Measurements from ENCODE around the gene CACNA1C. TPM values are rescaled to one million over a fixed set of nuclear protein-coding genes. Genes with fewer than 3 reads are reported as not detected.

The CACNA1C gene
- total RNA-seq, 1 donor from 2014 or later = 7.3 TPM

DNA sequence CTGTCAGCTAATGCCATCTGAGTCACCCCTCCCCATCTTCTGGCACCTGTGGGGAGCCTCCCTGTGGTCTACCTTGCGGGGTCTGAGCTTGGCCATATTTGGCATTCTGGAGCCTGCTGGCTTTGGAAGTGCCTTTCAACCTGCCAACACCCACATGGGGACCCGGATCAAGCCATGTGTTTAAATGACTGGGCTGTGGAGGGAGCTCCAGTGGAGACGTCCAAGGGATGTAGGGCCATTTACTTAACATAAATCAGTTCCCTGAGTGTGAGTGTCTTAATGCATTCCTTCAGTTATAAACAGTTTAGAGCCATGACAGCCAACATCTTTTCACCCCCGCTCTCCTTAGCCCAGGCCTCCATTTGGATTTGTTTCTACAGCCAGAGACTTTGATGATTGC, 22.0 kb downstream of the CACNA1C start:
- Histone ChIP-seq H3K4me1 (ENCODE audit: control insufficient read depth in 3 of 3, insufficient read depth in 3 of 3, low read length in 3 of 3) (peaks cover 2 to 11% (median 4%) of the 10 kb centered on the region in 3 donors), H3K9me3 (ENCODE audit: control insufficient read depth in 3 of 3, low read length in 3 of 3) (peaks cover 0 to 3% (median 0%) of the 10 kb centered on the region in 3 donors), H3K27ac (ENCODE audit: low read depth, low read length) (peak overlapping the region; percentile 56), H3K4me3 (ENCODE audit: low read length in 3 of 3) (no peak overlapping the region), H3K27me3 (ENCODE audit: control insufficient read depth in 3 of 3, insufficient read depth in 3 of 3, low read length in 3 of 3) (no peaks in the 10 kb centered on the region), H3K9ac (ENCODE audit: low read depth in 1 of 3, low read length in 3 of 3) (no peak overlapping the region), H3K36me3 (ENCODE audit: control insufficient read depth in 3 of 3, insufficient read depth in 3 of 3, low read length in 3 of 3) (no peaks in the 10 kb centered on the region)

DNA sequence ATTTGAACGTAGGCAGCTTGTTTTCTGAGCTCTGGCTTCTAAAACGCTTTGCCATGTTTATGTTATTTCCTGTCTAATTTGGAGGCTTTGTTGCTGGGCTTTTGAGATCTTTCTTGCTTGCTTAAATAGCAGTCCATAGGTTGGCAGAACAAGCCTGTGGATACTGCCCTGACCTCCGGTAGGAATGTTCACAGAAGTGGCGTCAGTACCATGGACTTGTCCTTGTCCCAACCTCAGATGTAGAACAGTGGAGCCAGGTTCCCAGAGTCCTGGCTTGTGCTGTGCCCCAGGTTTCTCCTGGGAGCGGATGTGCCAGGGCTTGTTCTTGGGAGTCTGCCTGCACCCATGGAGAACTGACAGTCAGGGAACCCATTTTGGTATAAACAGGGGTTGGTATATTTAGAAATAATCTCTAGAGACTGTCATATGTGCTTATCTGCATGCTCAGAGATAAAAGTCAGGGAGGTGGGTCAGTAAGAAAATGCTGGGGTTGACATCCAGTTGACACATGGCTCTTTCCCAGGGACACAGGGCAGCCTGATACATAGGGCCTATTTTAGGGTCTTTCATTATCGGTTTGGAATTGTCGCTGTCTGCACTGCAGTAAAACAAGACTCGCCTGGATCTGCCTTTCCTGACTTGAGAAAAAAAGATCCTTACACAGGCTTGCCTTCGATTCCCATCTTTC, 22.9 kb downstream of the CACNA1C start:
- Histone ChIP-seq H3K4me1 (ENCODE audit: control insufficient read depth in 3 of 3, insufficient read depth in 3 of 3, low read length in 3 of 3) (peaks cover 2 to 11% (median 4%) of the 10 kb centered on the region in 3 donors), H3K9ac (ENCODE audit: low read depth in 1 of 3, low read length in 3 of 3) (no peak overlapping the region), H3K4me3 (ENCODE audit: low read length in 3 of 3) (no peak overlapping the region), H3K9me3 (ENCODE audit: control insufficient read depth in 3 of 3, low read length in 3 of 3) (no peaks in the 10 kb centered on the region), H3K27ac (ENCODE audit: low read depth, low read length) (peak overlapping the region; percentile 56), H3K27me3 (ENCODE audit: control insufficient read depth in 3 of 3, insufficient read depth in 3 of 3, low read length in 3 of 3) (no peaks in the 10 kb centered on the region), H3K36me3 (ENCODE audit: control insufficient read depth in 3 of 3, insufficient read depth in 3 of 3, low read length in 3 of 3) (no peaks in the 10 kb centered on the region)

DNA sequence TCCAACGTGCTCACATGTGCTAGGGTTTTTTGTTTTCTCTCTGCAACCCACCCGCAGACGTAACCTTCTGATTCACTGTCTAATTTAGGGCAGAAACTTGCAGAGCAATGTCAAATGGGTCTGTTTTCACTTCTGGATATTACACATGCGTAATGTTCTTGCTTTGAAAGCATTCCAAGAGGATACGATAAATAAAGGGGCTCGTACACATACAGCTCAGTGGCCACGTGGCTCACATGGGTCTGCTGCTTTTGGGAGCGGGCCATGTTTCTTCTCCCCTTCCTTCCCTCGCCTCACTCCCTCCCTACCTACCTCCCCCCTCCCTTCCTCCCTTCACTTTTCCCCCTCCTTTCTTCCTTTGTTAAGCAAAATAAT, 23.4 kb downstream of the CACNA1C start:
- Histone ChIP-seq H3K9me3 (ENCODE audit: control insufficient read depth in 3 of 3, low read length in 3 of 3) (no peaks in the 10 kb centered on the region), H3K9ac (ENCODE audit: low read depth in 1 of 3, low read length in 3 of 3) (no peak overlapping the region), H3K27me3 (ENCODE audit: control insufficient read depth in 3 of 3, insufficient read depth in 3 of 3, low read length in 3 of 3) (no peaks in the 10 kb centered on the region), H3K27ac (ENCODE audit: low read depth, low read length) (peak overlapping the region; percentile 56), H3K36me3 (ENCODE audit: control insufficient read depth in 3 of 3, insufficient read depth in 3 of 3, low read length in 3 of 3) (no peaks in the 10 kb centered on the region), H3K4me3 (ENCODE audit: low read length in 3 of 3) (no peak overlapping the region), H3K4me1 (ENCODE audit: control insufficient read depth in 3 of 3, insufficient read depth in 3 of 3, low read length in 3 of 3) (peaks cover 2 to 11% (median 4%) of the 10 kb centered on the region in 3 donors)

DNA sequence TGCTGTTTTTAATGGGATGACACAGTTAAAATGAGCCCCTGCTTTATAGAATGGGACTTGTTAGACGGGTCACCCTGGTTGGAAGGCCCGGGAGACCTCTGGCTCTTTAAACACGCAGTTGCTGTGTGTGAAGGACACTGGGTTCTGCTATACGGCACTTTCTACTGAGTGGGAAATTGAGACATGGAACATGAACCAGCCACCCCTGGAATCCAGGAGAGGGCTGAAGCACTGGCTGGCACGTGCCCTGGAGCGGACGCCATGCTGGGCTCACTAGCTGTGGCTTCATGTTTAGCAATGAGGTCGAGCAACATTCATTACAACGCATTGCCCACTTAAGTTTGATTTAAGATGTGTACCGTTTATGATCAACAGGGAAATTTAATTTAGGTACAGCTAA, 23.9 kb downstream of the CACNA1C start:
- H3K27ac ChIP-seq (ENCODE audit: low read depth, low read length) = peak overlapping the region; percentile 11
- H3K4me1 ChIP-seq (ENCODE audit: control insufficient read depth in 3 of 3, insufficient read depth in 3 of 3, low read length in 3 of 3) = peaks cover 2 to 11% (median 4%) of the 10 kb centered on the region in 3 donors
- no peak overlapping the region for H3K4me3 ChIP-seq (ENCODE audit: low read length in 3 of 3)
- H3K27me3 ChIP-seq (ENCODE audit: control insufficient read depth in 3 of 3, insufficient read depth in 3 of 3, low read length in 3 of 3) = no peaks in the 10 kb centered on the region
- H3K36me3 ChIP-seq (ENCODE audit: control insufficient read depth in 3 of 3, insufficient read depth in 3 of 3, low read length in 3 of 3) = no peaks in the 10 kb centered on the region
- no peak overlapping the region for H3K9ac ChIP-seq (ENCODE audit: low read depth in 1 of 3, low read length in 3 of 3)
- no peaks in the 10 kb centered on the region for H3K9me3 ChIP-seq (ENCODE audit: control insufficient read depth in 3 of 3, low read length in 3 of 3)

DNA sequence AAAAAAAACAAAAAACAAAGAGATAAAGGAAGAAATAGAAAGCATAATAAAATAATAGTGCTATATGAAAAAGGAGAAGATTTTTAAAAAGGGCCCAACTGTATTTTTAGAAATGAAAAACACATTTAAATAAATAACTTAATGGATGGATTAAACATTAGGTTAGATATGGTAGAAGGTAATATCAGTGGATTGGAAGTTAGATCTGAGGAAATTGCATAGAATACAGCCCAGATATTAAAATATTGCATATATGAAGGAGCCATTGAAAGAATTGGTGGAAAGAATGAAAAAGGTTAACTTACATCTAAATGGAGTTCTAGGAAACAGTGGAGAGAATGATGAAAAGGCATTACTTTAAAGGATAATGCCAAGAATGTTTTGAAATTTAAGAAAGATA, 27.8 kb downstream of the CACNA1C start:
- no peak overlapping the region for H3K4me3 ChIP-seq (ENCODE audit: low read length in 3 of 3)
- no peaks in the 10 kb centered on the region for H3K9me3 ChIP-seq (ENCODE audit: control insufficient read depth in 3 of 3, low read length in 3 of 3)
- H3K27ac ChIP-seq (ENCODE audit: low read depth, low read length) = no peak overlapping the region
- H3K36me3 ChIP-seq (ENCODE audit: control insufficient read depth in 3 of 3, insufficient read depth in 3 of 3, low read length in 3 of 3) = no peaks in the 10 kb centered on the region
- H3K9ac ChIP-seq (ENCODE audit: low read depth in 1 of 3, low read length in 3 of 3) = no peak overlapping the region
- peaks cover 2 to 9% (median 3%) of the 10 kb centered on the region in 3 donors for H3K4me1 ChIP-seq (ENCODE audit: control insufficient read depth in 3 of 3, insufficient read depth in 3 of 3, low read length in 3 of 3)
- no peaks in the 10 kb centered on the region for H3K27me3 ChIP-seq (ENCODE audit: control insufficient read depth in 3 of 3, insufficient read depth in 3 of 3, low read length in 3 of 3)

DNA sequence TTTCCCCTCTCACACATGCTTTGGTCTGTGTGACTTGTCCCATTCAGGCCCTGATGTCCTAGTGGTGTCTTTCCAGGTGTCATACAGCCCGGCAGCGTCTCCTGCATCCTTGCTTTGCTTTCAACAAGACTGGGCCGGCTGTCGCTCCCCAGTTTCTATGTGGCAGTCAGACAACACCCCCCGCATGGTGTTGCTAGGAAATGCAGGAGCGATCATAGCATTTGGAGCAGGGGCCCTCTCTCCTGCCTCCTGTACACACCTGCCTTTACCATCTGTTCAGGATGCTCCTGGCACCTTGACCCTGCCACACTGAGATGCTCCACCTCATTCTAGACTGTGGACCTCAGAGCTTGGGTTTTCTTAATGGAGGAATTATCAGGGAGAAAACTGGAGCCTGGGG, 29.5 kb downstream of the CACNA1C start:
- Histone ChIP-seq H3K9me3 (ENCODE audit: control insufficient read depth in 3 of 3, low read length in 3 of 3) (no peaks in the 10 kb centered on the region), H3K27ac (ENCODE audit: low read depth, low read length) (no peak overlapping the region), H3K27me3 (ENCODE audit: control insufficient read depth in 3 of 3, insufficient read depth in 3 of 3, low read length in 3 of 3) (peaks cover 0 to 3% (median 0%) of the 10 kb centered on the region in 3 donors), H3K4me1 (ENCODE audit: control insufficient read depth in 3 of 3, insufficient read depth in 3 of 3, low read length in 3 of 3) (peaks cover 0 to 5% (median 2%) of the 10 kb centered on the region in 3 donors), H3K4me3 (ENCODE audit: low read length in 3 of 3) (no peak overlapping the region), H3K9ac (ENCODE audit: low read depth in 1 of 3, low read length in 3 of 3) (no peak overlapping the region), H3K36me3 (ENCODE audit: control insufficient read depth in 3 of 3, insufficient read depth in 3 of 3, low read length in 3 of 3) (no peaks in the 10 kb centered on the region)

DNA sequence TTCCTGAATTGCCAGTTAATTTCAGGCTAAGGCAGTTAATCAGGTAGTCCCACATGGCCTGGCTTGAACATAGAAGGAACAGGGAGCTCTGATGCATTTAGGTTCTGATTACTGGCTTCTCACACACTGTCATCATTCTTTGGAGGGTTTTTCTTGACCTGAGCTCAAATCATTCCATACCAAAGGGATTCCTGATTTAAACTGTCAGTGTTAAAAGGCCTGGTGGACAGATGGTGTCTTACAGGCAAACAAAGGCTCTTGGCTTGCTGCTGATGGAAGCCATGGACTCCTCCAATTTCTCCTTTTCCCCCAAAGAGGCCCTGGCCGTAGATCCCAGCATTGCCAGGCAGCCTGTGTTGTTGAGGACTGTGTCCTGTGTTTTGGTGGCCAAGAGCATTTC, 30.2 kb downstream of the CACNA1C start:
- Histone ChIP-seq H3K9me3 (ENCODE audit: control insufficient read depth in 3 of 3, low read length in 3 of 3) (no peaks in the 10 kb centered on the region), H3K4me3 (ENCODE audit: low read length in 3 of 3) (no peak overlapping the region), H3K9ac (ENCODE audit: low read depth in 1 of 3, low read length in 3 of 3) (no peak overlapping the region), H3K4me1 (ENCODE audit: control insufficient read depth in 3 of 3, insufficient read depth in 3 of 3, low read length in 3 of 3) (peaks cover 0 to 5% (median 2%) of the 10 kb centered on the region in 3 donors), H3K27me3 (ENCODE audit: control insufficient read depth in 3 of 3, insufficient read depth in 3 of 3, low read length in 3 of 3) (peaks cover 0 to 3% (median 0%) of the 10 kb centered on the region in 3 donors), H3K27ac (ENCODE audit: low read depth, low read length) (no peak overlapping the region), H3K36me3 (ENCODE audit: control insufficient read depth in 3 of 3, insufficient read depth in 3 of 3, low read length in 3 of 3) (no peaks in the 10 kb centered on the region)

DNA sequence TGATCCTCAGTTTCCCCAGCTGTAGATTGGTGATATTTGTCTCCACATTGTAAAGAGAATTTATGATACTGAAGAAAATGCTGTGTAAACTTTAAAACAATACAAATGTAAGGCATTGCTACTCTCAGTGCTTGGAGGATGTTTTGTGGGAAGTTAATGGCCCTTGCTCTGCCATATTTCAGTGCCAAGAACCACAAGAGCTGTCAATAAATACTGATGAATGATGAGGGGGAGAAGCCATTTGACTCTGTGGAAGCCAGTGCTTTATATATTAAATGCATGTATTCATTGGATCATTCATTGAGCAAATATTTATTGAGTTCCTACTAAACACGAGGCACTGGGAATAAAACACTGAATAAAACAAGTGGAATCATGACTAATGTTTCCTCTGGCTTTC, 30.8 kb downstream of the CACNA1C start:
- Histone ChIP-seq H3K4me1 (ENCODE audit: control insufficient read depth in 3 of 3, insufficient read depth in 3 of 3, low read length in 3 of 3) (peaks cover 0 to 5% (median 2%) of the 10 kb centered on the region in 3 donors), H3K9me3 (ENCODE audit: control insufficient read depth in 3 of 3, low read length in 3 of 3) (no peaks in the 10 kb centered on the region), H3K27ac (ENCODE audit: low read depth, low read length) (no peak overlapping the region), H3K36me3 (ENCODE audit: control insufficient read depth in 3 of 3, insufficient read depth in 3 of 3, low read length in 3 of 3) (no peaks in the 10 kb centered on the region), H3K9ac (ENCODE audit: low read depth in 1 of 3, low read length in 3 of 3) (no peak overlapping the region), H3K4me3 (ENCODE audit: low read length in 3 of 3) (no peak overlapping the region), H3K27me3 (ENCODE audit: control insufficient read depth in 3 of 3, insufficient read depth in 3 of 3, low read length in 3 of 3) (peaks cover 0 to 3% (median 0%) of the 10 kb centered on the region in 3 donors)

DNA sequence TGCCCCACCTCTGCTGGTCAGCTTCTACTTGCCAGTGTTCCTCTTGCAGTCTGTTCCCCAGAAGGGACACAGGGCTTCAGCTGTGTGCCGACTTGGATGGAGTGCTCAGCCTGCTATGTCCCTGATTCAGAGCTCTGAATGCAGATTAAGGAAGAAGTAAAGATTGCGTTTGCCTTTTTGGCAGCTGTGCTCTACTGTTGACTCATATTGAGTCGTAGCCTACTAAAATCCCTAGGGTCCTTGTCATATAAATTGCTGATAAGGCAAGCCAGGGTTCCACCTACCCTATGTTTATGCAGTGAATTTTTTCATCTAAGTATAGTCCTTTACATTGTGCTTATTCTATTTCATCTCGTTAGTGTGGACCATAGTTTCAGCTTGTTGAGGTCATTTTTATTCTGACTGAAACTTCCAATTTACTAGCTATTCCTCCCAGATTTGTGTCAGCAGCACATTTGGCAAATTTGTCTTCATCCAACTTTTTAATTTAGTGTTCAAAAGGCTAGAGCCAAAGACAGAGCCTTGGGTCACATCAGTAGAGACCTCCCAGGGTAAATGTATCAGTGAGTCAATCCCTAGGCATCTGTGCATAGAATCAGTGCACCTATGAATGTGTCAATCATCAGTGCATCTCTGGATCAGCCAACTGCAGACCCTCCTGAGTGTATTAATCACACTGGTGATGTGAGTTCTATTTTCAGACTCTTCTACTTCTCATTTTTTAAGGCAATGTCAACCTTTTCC, 31.9 kb downstream of the CACNA1C start:
- Histone ChIP-seq H3K27ac (ENCODE audit: low read depth, low read length) (no peak overlapping the region), H3K4me1 (ENCODE audit: control insufficient read depth in 3 of 3, insufficient read depth in 3 of 3, low read length in 3 of 3) (peaks cover 0 to 5% (median 2%) of the 10 kb centered on the region in 3 donors), H3K4me3 (ENCODE audit: low read length in 3 of 3) (no peak overlapping the region), H3K9ac (ENCODE audit: low read depth in 1 of 3, low read length in 3 of 3) (no peak overlapping the region), H3K9me3 (ENCODE audit: control insufficient read depth in 3 of 3, low read length in 3 of 3) (no peaks in the 10 kb centered on the region), H3K36me3 (ENCODE audit: control insufficient read depth in 3 of 3, insufficient read depth in 3 of 3, low read length in 3 of 3) (no peaks in the 10 kb centered on the region), H3K27me3 (ENCODE audit: control insufficient read depth in 3 of 3, insufficient read depth in 3 of 3, low read length in 3 of 3) (peaks cover 0 to 3% (median 0%) of the 10 kb centered on the region in 3 donors)

DNA sequence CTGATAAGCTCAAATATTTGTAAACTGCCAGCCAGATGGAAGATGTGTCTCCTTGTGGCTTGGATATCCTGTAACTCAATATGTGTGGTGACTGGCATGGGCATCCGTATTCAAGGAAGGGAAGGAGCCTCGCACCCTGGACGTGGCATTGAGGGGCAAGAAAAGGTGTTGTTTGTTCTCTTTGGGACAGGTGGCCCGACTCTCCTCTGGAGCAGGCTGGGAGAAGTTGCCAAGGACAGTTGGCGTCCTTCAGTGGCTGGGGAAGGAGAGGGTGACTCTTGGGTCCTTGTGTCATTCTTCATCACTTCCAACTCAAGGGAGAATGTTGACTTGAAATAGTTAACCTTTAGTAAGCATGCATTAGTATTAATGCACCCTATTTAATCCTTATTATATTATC, 39.6 kb downstream of the CACNA1C start:
- Histone ChIP-seq H3K27me3 (ENCODE audit: control insufficient read depth in 3 of 3, insufficient read depth in 3 of 3, low read length in 3 of 3) (peaks cover 0 to 5% (median 2%) of the 10 kb centered on the region in 3 donors), H3K36me3 (ENCODE audit: control insufficient read depth in 3 of 3, insufficient read depth in 3 of 3, low read length in 3 of 3) (no peaks in the 10 kb centered on the region), H3K9ac (ENCODE audit: low read depth in 1 of 3, low read length in 3 of 3) (no peak overlapping the region), H3K4me1 (ENCODE audit: control insufficient read depth in 3 of 3, insufficient read depth in 3 of 3, low read length in 3 of 3) (peaks cover 6% of the 10 kb centered on the region in 3 donors), H3K9me3 (ENCODE audit: control insufficient read depth in 3 of 3, low read length in 3 of 3) (no peaks in the 10 kb centered on the region), H3K4me3 (ENCODE audit: low read length in 3 of 3) (no peak overlapping the region), H3K27ac (ENCODE audit: low read depth, low read length) (no peak overlapping the region)

Data from skeletal muscle tissue (tissue), 4 donors.